Mesothelial cell of epicardium (in vitro differentiated cells): ENCODE measurements around the gene GBP1. TPM values are rescaled to one million over a fixed set of nuclear protein-coding genes. Genes with fewer than 3 reads are reported as not detected.

Source experiments
- DNase-seq, 2 experiments: peaks; one replicate each; pipeline ENCODE4 v3.0.0; 2021; ENCODE audit warnings: low spot score in 2 of 2; ENCODE audit not compliant: unreplicated experiment in 2 of 2
- H3K27ac Mint-ChIP-seq: 2 replicates; pipeline ENCODE4 v1.8.0; 2021; ENCODE audit warnings: mixed read lengths
- H3K27me3 Mint-ChIP-seq: 2 replicates; pipeline ENCODE4 v1.8.0; 2021; ENCODE audit warnings: low read depth, mixed read lengths
- H3K36me3 Mint-ChIP-seq: 2 replicates; pipeline ENCODE4 v1.8.0; 2021; ENCODE audit warnings: mixed read lengths
- H3K4me1 Mint-ChIP-seq: 2 replicates; pipeline ENCODE4 v1.8.0; 2021; ENCODE audit warnings: mixed read lengths
- H3K4me3 Mint-ChIP-seq: 2 replicates; pipeline ENCODE4 v1.8.0; 2021; ENCODE audit warnings: mild to moderate bottlenecking, moderate library complexity, mixed read lengths
- H3K9me3 Mint-ChIP-seq: 2 replicates; pipeline ENCODE4 v1.8.0; 2021; ENCODE audit warnings: mixed read lengths
- CTCF ChIP-seq: fragments of 200-600 bp; sonication (generic); IDR thresholded peaks from one replicate; pipeline ENCODE4 v1.5.0; 2021; ENCODE audit warnings: antibody characterized with exemption; ENCODE audit not compliant: unreplicated experiment
- total RNA-seq: library from RNA; stranded (reverse); gene quantifications from 3 replicates; pipeline ENCODE4 v1.2.1, GENCODE V29; 2021

Gene GBP1
- total RNA-seq, 1 donor from 2014 or later = 55.5 TPM

GRCh38 chr1:89069951-89070350 is 4.9 kb upstream of the GBP1 start:
- Mint-ChIP-seq H3K36me3 (no peaks in the 10 kb centered on the region), H3K27me3 (no peaks in the 10 kb centered on the region), H3K4me3 (no peak overlapping the region), H3K4me1 (peaks cover 14% of the 10 kb centered on the region), H3K9me3 (peaks cover 22% of the 10 kb centered on the region), H3K27ac (no peak overlapping the region)
- DNase-seq = no peak
- no peak for TF ChIP-seq CTCF

GRCh38 chr1:89068291-89068690 is 3.3 kb upstream of the GBP1 start:
- Mint-ChIP-seq H3K9me3 (peaks cover 5% of the 10 kb centered on the region), H3K27me3 (no peaks in the 10 kb centered on the region), H3K36me3 (no peaks in the 10 kb centered on the region), H3K27ac (no peak overlapping the region), H3K4me1 (peaks cover 31% of the 10 kb centered on the region), H3K4me3 (no peak overlapping the region)
- TF ChIP-seq CTCF = no peak
- DNase-seq = no peak

- no peak for DNase-seq
- H3K9me3 Mint-ChIP-seq = no peaks in the 10 kb centered on the region
- H3K36me3 Mint-ChIP-seq = peaks cover 8% of the 10 kb centered on the region
- TF ChIP-seq CTCF = no peak
- H3K27me3 Mint-ChIP-seq = no peaks in the 10 kb centered on the region
- H3K4me1 Mint-ChIP-seq = peaks cover 41% of the 10 kb centered on the region
- H3K4me3 Mint-ChIP-seq = peak overlapping the region; percentile 67
- H3K27ac Mint-ChIP-seq = peak overlapping the region; percentile 95
Observed at GRCh38 chr1:89064632-89065031, 376 bp downstream of the GBP1 start.

GRCh38 chr1:89063094-89063493 is 1.9 kb downstream of the GBP1 start:
- Mint-ChIP-seq H3K9me3 (no peaks in the 10 kb centered on the region), H3K4me3 (peak overlapping the region; percentile 18), H3K4me1 (peaks cover 34% of the 10 kb centered on the region), H3K27me3 (no peaks in the 10 kb centered on the region), H3K36me3 (peaks cover 14% of the 10 kb centered on the region), H3K27ac (peak overlapping the region; percentile 47)
- DNase-seq = no peak
- no peak for TF ChIP-seq CTCF

GRCh38 chr1:89060091-89060490 is 4.9 kb downstream of the GBP1 start:
- Mint-ChIP-seq H3K36me3 (peaks cover 25% of the 10 kb centered on the region), H3K9me3 (no peaks in the 10 kb centered on the region), H3K27ac (no peak overlapping the region), H3K4me3 (no peak overlapping the region), H3K27me3 (no peaks in the 10 kb centered on the region), H3K4me1 (peaks cover 28% of the 10 kb centered on the region)
- TF ChIP-seq CTCF = no peak
- no peak for DNase-seq

- Mint-ChIP-seq H3K27ac (no peak overlapping the region), H3K4me3 (no peak overlapping the region), H3K36me3 (peaks cover 21% of the 10 kb centered on the region), H3K4me1 (peaks cover 11% of the 10 kb centered on the region), H3K27me3 (no peaks in the 10 kb centered on the region), H3K9me3 (no peaks in the 10 kb centered on the region)
- DNase-seq = no peak
- no peak for TF ChIP-seq CTCF
Observed at GRCh38 chr1:89051955-89052312, 13.1 kb downstream of the GBP1 start.
